GM19099 (cell line): ENCODE data around the gene CIP2A.

Experiments
- POLR2A ChIP-seq: IDR thresholded peaks from 3 replicates; pipeline ENCODE4 v1.6.1; 2011; ENCODE audit warnings: low read depth; ENCODE audit not compliant: insufficient read length; ENCODE audit errors: extremely low read depth

CIP2A gene

DNA sequence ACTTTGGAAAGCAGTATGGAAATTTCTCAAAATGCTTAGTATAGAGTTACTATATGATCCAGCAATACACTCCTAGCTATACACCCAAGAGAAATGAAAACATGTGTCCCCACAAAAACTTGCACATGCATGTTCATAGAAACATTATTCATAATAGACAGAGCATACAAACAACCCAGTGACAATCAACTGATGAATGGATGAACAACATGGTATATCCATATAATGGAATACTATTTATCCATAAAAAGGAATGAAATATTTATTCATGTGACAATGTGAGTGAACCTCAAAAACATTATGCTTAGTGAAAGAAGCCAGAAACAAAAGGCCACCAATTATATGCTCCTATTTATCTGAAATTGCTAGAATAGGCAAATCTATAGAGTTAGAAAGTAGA is 85.5 kb downstream of the CIP2A start:
- TF ChIP-seq POLR2A: no peak

DNA sequence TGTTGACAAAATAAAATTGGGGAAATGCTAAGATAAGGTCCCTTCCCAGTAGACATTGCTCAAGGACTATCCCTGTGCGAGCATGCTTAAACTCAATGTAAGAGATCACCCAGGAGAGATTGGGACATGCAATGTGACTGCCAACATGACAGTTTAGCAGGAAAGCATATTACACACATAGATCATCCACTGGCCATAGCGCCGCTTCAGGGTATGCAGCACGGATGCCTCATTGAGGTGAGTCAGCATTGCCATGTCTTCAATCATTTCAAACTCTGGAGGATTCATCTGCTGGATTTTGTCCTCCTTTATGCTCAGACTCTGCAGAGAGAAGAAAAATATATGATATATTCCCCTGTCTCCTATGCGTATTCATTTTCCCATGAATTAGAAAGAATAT is 87.7 kb downstream of the CIP2A start:
- TF ChIP-seq POLR2A: no peak

DNA sequence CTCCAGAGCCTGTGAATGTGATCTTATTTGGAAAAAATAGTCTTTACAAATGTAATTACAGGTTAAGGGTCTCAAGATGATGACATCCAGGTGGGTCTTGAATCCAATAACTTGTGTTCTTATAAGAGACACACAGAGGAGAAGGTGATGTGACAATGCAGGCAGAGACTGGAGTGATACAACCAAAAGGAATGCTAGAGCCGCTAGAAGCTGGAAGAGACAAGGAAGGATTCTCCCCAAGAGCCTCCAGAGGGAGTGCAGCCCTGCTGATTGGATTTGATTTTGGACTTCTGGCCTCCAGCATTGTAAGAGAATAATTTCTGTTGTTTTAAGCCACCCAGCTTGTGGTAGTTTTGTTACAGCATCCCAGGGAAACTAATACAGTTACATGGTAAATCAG is 88.5 kb downstream of the CIP2A start:
- TF ChIP-seq POLR2A: no peak
